ENCODE results near the gene GNA12. TPM values are rescaled to one million over a fixed set of nuclear protein-coding genes. Genes with fewer than 3 reads are reported as not detected.

Gene GNA12
- total and polyA plus RNA-seq, 4 donors = 3.7 to 19.0 (median 11.3) TPM

DNA sequence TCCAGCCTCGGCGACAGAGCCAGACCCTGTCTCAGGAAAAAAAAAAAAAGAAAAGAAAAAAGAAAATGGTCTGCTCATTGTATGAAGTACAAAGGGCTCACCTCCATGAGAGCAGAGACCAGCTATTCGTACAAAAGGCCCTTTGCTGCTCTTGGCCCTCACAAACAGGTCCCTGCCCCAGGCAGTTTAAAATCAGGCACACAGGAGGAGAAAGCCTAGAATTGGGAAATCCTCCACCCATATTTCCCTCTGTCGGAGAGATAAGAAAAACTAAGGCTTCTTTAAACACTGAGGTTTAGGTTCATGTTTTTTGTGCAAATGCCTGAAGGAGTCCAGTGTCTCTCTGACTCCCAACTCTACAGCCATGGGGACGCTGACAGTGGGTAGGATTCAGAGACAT, 15.1 kb downstream of the GNA12 start:
- Histone ChIP-seq H3K27ac (ENCODE audit: low read depth in 1 of 2, low read length in 2 of 2) (no peak overlapping the region), H3K27me3 (ENCODE audit: control insufficient read depth in 4 of 4, insufficient read depth in 4 of 4, low read length in 3 of 4) (no peaks in the 10 kb centered on the region), H3K36me3 (ENCODE audit: control insufficient read depth in 4 of 4, insufficient read depth in 3 of 4, low read depth in 1 of 4, low read length in 3 of 4) (no peaks in the 10 kb centered on the region), H3K9ac (ENCODE audit: low read depth in 1 of 2, low read length in 2 of 2) (no peak overlapping the region), H3K4me3 (ENCODE audit: low read depth in 1 of 3, low read length in 3 of 3) (no peak overlapping the region), H3K4me1 (ENCODE audit: control insufficient read depth in 4 of 4, insufficient read depth in 4 of 4, low read length in 3 of 4) (peaks cover 0 to 9% (median 4%) of the 10 kb centered on the region in 4 donors), H3K9me3 (ENCODE audit: control insufficient read depth in 4 of 4, low read length in 3 of 4) (no peaks in the 10 kb centered on the region)
- DNase-seq (ENCODE audit: low spot score) = no peak
- no peak for TF ChIP-seq ZBTB33 (IDR thresholded peaks at IDR 0.05)
- TF ChIP-seq MAX (IDR thresholded peaks at IDR 0.05) = no peak
- TF ChIP-seq RXRA (IDR thresholded peaks at IDR 0.05) = no peak
- TF ChIP-seq FOXA2 (IDR thresholded peaks at IDR 0.05) = no peak
- no peak for TF ChIP-seq JUND (IDR thresholded peaks at IDR 0.05)
- TF ChIP-seq EGR1 (IDR thresholded peaks at IDR 0.05; ENCODE audit: low read depth in 2 of 2) = no peak
- no peak for TF ChIP-seq FOXA1 (IDR thresholded peaks at IDR 0.05)
- TF ChIP-seq SP1 (IDR thresholded peaks at IDR 0.05) = no peak
- WGBS = 94% methylated on average over 5 of the region's 5 CpGs

GRCh38 chr7:2826771-2827170, 17.3 kb downstream of the GNA12 start:
- Histone ChIP-seq H3K27ac (ENCODE audit: low read depth in 1 of 2, low read length in 2 of 2) (no peak overlapping the region), H3K9ac (ENCODE audit: low read depth in 1 of 2, low read length in 2 of 2) (no peak overlapping the region), H3K4me1 (ENCODE audit: control insufficient read depth in 4 of 4, insufficient read depth in 4 of 4, low read length in 3 of 4) (peaks cover 0 to 1% (median 0%) of the 10 kb centered on the region in 4 donors), H3K4me3 (ENCODE audit: low read depth in 1 of 3, low read length in 3 of 3) (no peak overlapping the region), H3K27me3 (ENCODE audit: control insufficient read depth in 4 of 4, insufficient read depth in 4 of 4, low read length in 3 of 4) (no peaks in the 10 kb centered on the region), H3K36me3 (ENCODE audit: control insufficient read depth in 4 of 4, insufficient read depth in 3 of 4, low read depth in 1 of 4, low read length in 3 of 4) (no peaks in the 10 kb centered on the region), H3K9me3 (ENCODE audit: control insufficient read depth in 4 of 4, low read length in 3 of 4) (no peaks in the 10 kb centered on the region)
- TF ChIP-seq FOXA2 (IDR thresholded peaks at IDR 0.05) (no peak), TAF1 (conservative IDR thresholded peaks at IDR 0.05) (no peak), REST (IDR thresholded peaks at IDR 0.05) (no peak), NR2F2 (IDR thresholded peaks at IDR 0.05) (no peak), CTCF (IDR thresholded peaks at IDR 0.05; ENCODE audit: low read depth, low read length, missing input control) (no peak), MAX (IDR thresholded peaks at IDR 0.05) (no peak)
- no peak for DNase-seq (ENCODE audit: low spot score)
- 94% methylated on average over 2 of the region's 2 CpGs for WGBS

Measured in liver (tissue), 9 donors.